Adipocyte (in vitro differentiated cells): Measurements from ENCODE around the gene CNIH3.
A peak's percentile ranks its signal among the peaks of the same experiment; 100 is the strongest.

Experiments used
- DNase-seq: peaks from one replicate; pipeline ENCODE4 v3.0.0-alpha.2; 2015; ENCODE audit warnings: low read depth
- H3K27me3 ChIP-seq: replicated peaks from 2 replicates; pipeline ENCODE4 v1.7.0; 2013; ENCODE audit warnings: mild to moderate bottlenecking, low read length, moderate library complexity; ENCODE audit not compliant: control insufficient read depth, insufficient read depth
- H3K36me3 ChIP-seq: 2 replicates; pipeline ENCODE4 v1.7.0; 2013; ENCODE audit warnings: low read length, mild to moderate bottlenecking, moderate library complexity; ENCODE audit not compliant: control insufficient read depth, insufficient read depth, severe bottlenecking
- H3K4me1 ChIP-seq: 2 replicates; pipeline ENCODE4 v1.7.0; 2013; ENCODE audit warnings: mild to moderate bottlenecking, low read length, moderate library complexity; ENCODE audit not compliant: control insufficient read depth, insufficient read depth
- H3K4me3 ChIP-seq: 2 replicates; pipeline ENCODE4 v1.7.0; 2013; ENCODE audit warnings: mild to moderate bottlenecking, low read length, moderate library complexity
- H3K9ac ChIP-seq: 2 replicates; pipeline ENCODE4 v1.7.0; 2013; ENCODE audit warnings: mild to moderate bottlenecking, low read length, moderate library complexity
- H3K9me3 ChIP-seq: 2 replicates; pipeline ENCODE4 v1.7.0; 2013; ENCODE audit warnings: mild to moderate bottlenecking, low read length, moderate library complexity; ENCODE audit not compliant: control insufficient read depth

Gene CNIH3

DNA sequence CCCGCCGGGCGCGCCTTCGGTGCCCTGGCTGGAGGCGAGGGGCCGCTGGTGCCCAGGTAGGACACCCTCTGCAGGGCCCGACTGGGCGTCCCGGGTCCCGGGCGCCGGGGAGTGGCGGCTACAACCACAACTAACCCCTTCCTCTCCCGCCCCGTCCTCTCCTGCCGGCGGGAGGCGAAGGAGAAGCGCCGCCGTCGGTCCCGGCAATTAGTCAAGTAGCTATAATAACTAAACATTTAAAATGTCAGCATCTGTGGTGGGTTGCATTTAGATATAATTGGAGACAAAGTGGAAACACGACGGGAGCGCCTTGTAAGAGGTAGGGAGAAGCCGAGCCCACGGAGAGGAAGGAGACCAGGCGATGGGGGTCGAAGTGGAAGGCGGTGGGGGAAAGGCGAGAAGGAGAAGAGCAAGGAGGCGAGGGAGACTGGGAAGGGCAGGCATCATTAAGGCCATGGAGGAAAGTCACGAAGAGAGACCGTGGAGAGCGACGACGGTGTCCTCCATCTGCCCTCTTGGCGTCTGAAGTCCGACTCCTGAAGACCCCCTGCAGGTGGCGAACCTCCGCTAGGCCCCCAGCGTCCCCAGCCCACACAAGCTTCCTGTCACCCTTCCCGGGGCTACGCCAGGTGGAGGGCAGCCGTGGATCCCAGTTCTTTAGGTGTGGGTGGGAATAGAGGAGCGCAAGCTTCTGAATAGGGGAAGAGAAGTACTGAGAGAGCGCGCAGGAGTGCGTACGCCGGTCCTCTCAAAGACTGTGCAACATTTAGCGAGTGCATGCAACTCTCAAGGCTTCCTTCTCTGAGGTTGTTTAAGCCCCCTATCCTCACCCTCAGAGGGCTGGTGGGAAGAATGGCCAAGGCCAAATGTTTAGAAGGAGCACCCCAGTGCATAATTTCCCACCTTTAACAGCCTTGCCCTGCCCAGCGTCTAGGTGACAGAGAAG, 1.6 kb downstream of the CNIH3 start:
- peaks cover 24% of the 10 kb centered on the region for H3K4me1 ChIP-seq
- peak overlapping the region; percentile 51 for H3K9ac ChIP-seq
- no peaks in the 10 kb centered on the region for H3K27me3 ChIP-seq
- no peak for DNase-seq
- H3K4me3 ChIP-seq, result peak overlapping the region; percentile 84
- H3K36me3 ChIP-seq, result no peaks in the 10 kb centered on the region
- no peaks in the 10 kb centered on the region for H3K9me3 ChIP-seq

DNA sequence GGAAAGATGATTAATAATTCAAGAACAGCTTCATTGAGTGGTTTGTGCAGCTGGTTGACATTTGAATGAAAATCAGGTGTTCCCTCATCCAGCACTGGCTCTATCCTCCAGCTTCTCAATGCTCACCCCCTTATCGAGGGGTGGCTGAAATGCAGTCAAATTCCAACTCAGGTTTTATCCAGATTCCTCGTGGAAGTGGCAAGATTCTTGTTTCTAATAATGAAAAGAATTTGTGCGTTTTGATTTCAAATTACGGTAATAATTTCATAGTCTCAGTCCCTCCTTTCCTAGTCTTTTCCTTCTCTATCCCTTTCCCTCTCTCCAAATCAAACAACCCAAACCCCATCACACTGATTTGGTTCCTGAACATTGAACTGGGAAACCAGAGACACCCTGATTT, 3.1 kb downstream of the CNIH3 start:
- H3K9ac ChIP-seq, result no peak overlapping the region
- peaks cover 24% of the 10 kb centered on the region for H3K4me1 ChIP-seq
- no peaks in the 10 kb centered on the region for H3K9me3 ChIP-seq
- H3K27me3 ChIP-seq, result no peaks in the 10 kb centered on the region
- no peak overlapping the region for H3K4me3 ChIP-seq
- no peak for DNase-seq
- no peaks in the 10 kb centered on the region for H3K36me3 ChIP-seq

DNA sequence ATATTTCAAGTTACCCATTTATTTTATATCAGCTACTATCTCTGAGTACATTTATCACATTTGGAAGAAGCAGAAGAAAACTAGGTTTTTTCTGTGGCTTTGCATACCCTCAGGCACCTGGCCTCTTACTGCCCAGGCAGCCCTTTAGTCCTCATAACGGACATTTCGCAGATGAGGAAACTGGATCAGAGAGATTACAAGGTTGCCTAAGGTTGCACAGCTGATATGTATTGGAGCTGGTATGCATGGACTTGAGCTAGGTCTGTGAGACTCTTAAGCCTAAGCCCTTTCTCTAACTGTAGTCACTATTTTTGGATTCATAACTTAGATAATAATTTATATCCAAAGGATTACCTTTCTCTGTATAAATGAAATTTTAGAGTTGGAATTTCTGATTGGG, 4.0 kb downstream of the CNIH3 start:
- no peaks in the 10 kb centered on the region for H3K27me3 ChIP-seq
- no peaks in the 10 kb centered on the region for H3K9me3 ChIP-seq
- H3K4me3 ChIP-seq, result no peak overlapping the region
- no peaks in the 10 kb centered on the region for H3K36me3 ChIP-seq
- peaks cover 24% of the 10 kb centered on the region for H3K4me1 ChIP-seq
- H3K9ac ChIP-seq, result no peak overlapping the region
- no peak for DNase-seq

DNA sequence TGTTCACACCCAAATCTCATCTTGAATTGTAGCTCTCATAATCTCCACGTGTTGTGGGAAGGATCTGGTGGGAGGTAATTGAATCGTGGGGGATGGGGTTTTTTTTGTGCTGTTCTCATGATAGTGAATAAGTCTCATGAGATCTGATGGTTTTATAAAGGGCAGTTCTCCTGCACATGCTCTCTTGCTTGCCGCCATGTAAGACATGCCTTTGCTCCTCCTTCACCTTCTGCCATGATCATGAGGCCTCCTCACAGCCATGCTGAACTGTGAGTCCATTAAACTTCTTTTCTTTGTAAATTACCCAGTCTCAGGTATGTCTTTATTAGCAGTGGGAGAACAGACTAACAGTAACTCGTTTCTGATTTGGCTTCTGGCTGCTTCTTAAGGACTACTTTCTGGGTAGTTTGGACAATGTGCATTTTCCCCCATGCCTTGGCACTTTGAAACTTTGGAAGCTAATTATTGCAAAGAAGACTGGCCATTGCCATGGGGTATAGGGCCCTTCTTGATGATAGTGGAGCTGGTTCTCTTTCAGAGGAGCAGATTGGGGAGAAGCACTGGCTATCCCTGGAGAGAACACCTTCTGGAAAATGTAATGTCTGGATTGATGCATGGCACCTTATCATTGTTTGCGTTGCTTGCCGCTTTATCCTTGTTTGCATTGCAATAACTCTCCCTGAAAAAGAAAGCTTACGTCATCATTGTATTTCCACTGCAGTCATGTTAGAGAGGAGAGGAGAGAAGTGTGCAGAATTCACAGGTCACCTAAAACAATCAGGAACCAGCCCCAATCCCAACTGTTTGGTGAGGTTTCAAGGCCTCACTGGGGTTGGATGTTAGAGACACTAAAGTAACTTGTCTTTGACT, 5.9 kb downstream of the CNIH3 start:
- no peak for DNase-seq
- no peak overlapping the region for H3K9ac ChIP-seq
- peaks cover 27% of the 10 kb centered on the region for H3K4me1 ChIP-seq
- no peaks in the 10 kb centered on the region for H3K27me3 ChIP-seq
- H3K9me3 ChIP-seq, result no peaks in the 10 kb centered on the region
- H3K36me3 ChIP-seq, result no peaks in the 10 kb centered on the region
- no peak overlapping the region for H3K4me3 ChIP-seq

DNA sequence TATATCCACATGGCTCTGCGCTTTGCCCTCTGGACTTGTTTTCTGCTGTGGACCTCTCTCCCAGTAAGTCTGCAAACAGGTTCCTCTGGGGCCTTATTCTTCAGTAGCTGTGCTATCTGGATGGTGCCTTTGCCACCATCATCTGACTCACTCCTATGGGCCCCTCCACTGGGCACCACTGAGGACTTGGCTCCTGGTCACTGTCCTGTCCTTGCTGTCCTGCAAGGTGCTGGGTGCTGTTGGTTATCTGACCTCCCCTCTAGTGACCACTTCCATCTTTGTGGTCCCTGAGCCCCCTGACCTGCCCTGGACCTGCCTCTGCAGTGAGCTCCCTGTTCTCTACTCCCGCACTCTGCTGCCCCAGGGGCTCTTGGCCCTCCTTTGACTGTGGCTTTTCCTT, 6.7 kb downstream of the CNIH3 start:
- no peaks in the 10 kb centered on the region for H3K36me3 ChIP-seq
- no peak overlapping the region for H3K4me3 ChIP-seq
- no peaks in the 10 kb centered on the region for H3K27me3 ChIP-seq
- DNase-seq, result no peak
- H3K9ac ChIP-seq, result no peak overlapping the region
- peaks cover 21% of the 10 kb centered on the region for H3K4me1 ChIP-seq
- no peaks in the 10 kb centered on the region for H3K9me3 ChIP-seq

DNA sequence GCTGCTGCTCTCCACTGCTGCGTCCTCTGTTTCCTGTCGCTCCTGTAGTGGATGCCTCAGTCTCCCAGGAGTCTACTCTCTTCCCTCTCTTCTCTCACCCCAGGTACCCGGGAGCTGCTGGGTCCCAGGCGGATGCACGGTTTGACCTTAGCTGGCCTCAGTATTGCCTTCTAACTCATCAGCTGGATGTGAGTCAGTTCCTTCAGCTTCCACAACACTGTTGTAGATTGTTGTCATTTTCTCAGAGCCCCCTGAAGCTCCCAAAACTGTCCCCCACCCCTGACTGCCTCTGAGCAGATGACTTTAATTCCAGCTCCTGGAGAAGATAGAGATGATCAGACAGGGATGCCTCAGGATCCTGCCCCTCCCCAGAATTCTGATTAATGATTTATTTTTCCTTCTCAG, 7.2 kb downstream of the CNIH3 start:
- H3K36me3 ChIP-seq, result no peaks in the 10 kb centered on the region
- H3K4me3 ChIP-seq, result no peak overlapping the region
- H3K4me1 ChIP-seq, result peaks cover 16% of the 10 kb centered on the region
- no peak for DNase-seq
- H3K9ac ChIP-seq, result no peak overlapping the region
- H3K27me3 ChIP-seq, result no peaks in the 10 kb centered on the region
- no peaks in the 10 kb centered on the region for H3K9me3 ChIP-seq

DNA sequence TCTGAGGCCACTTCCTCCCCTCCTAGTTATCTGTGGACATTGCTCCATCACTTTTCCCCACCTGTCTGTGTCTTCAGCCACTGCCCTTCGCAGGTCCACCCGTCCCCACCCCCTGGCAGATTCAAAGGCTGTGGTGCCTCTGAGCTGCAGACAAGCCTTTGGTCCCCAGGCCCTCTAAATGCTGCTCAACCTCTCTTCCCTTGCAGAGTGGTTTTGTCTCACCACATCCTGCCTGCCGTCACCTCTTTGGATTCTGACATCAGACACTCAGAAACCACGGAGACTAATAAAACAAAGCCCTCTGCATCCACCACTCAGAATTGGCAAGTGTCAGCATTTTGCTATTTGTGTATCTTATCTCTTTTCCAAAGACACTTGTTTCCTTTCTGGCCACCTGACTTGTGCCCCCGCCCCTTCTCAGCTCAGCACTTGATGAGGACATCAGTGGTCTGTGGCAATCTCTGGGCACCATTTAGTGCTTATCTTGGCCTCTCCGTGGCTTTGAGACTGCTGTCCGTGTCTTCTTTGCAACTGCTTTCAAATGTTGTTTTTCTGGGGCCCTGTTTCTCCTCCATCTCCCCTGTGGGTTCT, 7.7 kb downstream of the CNIH3 start:
- DNase-seq, result peak; percentile 22
- no peaks in the 10 kb centered on the region for H3K36me3 ChIP-seq
- no peaks in the 10 kb centered on the region for H3K9me3 ChIP-seq
- peaks cover 13% of the 10 kb centered on the region for H3K4me1 ChIP-seq
- H3K27me3 ChIP-seq, result no peaks in the 10 kb centered on the region
- no peak overlapping the region for H3K9ac ChIP-seq
- no peak overlapping the region for H3K4me3 ChIP-seq

DNA sequence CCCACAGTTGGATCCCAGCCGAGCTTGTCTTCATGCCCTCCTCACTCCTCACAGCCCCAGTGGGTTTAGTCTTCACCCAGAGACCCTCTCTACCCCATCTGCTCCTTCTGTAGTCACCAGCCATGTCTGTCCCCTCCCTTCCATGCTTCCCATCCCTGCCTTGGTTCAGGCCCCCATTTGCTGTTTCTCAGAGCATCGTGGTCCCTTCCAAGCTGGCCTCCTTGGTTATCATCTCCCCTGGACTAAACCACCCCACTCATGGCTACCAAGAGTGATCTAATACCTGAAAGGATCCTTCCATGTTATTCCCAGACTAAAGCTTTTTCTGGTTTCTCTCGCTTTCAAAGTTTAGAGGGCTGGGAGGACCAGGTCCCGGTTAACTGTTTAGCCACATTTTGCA, 8.3 kb downstream of the CNIH3 start:
- Histone ChIP-seq H3K36me3 (no peaks in the 10 kb centered on the region), H3K27me3 (no peaks in the 10 kb centered on the region), H3K4me3 (no peak overlapping the region), H3K4me1 (peaks cover 13% of the 10 kb centered on the region), H3K9ac (no peak overlapping the region), H3K9me3 (no peaks in the 10 kb centered on the region)
- DNase-seq, result no peak

DNA sequence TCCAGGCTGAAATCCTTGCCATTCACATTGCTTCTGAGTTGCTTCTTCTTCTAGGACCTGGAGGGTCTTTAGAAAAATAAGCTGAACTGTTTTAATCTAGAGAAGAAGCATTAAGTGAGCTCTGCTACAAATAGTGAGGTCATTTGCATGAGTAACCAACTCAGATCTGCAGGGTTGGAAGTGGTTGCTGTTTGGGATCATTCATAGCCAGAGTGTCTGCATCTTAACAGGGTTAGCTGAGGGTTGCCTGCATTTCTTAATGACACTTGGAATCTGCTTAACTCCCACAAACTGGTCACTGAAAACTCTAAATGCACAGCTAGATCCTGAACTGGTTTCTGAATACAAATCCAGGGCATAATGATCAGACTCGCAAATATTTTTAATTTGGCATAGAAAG, 9.9 kb downstream of the CNIH3 start:
- H3K4me3 ChIP-seq, result no peak overlapping the region
- no peaks in the 10 kb centered on the region for H3K27me3 ChIP-seq
- peaks cover 13% of the 10 kb centered on the region for H3K4me1 ChIP-seq
- peak; percentile 35 for DNase-seq
- no peaks in the 10 kb centered on the region for H3K9me3 ChIP-seq
- H3K9ac ChIP-seq, result no peak overlapping the region
- no peaks in the 10 kb centered on the region for H3K36me3 ChIP-seq

DNA sequence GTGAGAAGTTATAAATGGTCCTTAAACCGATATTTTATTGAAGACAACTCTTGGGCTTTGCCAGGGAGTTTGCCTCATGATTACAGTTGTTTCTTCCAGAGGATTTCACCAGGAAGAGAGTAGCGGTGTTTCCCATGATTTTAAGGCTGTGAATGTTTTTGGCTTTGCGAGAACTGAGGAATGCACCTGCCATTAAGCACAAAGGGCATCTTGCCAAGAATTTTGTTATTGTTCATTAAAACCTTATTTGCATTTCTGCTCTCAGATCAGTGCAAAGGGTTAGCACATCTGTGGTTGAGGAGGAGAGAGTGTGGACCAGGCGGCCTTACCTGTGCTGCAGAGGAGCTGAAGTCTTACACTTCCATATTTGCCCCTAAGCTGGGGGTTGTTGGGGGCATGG, 13.8 kb downstream of the CNIH3 start:
- H3K4me1 ChIP-seq, result peaks cover 28% of the 10 kb centered on the region
- no peaks in the 10 kb centered on the region for H3K9me3 ChIP-seq
- H3K9ac ChIP-seq, result no peak overlapping the region
- H3K36me3 ChIP-seq, result no peaks in the 10 kb centered on the region
- no peak for DNase-seq
- no peak overlapping the region for H3K4me3 ChIP-seq
- no peaks in the 10 kb centered on the region for H3K27me3 ChIP-seq

DNA sequence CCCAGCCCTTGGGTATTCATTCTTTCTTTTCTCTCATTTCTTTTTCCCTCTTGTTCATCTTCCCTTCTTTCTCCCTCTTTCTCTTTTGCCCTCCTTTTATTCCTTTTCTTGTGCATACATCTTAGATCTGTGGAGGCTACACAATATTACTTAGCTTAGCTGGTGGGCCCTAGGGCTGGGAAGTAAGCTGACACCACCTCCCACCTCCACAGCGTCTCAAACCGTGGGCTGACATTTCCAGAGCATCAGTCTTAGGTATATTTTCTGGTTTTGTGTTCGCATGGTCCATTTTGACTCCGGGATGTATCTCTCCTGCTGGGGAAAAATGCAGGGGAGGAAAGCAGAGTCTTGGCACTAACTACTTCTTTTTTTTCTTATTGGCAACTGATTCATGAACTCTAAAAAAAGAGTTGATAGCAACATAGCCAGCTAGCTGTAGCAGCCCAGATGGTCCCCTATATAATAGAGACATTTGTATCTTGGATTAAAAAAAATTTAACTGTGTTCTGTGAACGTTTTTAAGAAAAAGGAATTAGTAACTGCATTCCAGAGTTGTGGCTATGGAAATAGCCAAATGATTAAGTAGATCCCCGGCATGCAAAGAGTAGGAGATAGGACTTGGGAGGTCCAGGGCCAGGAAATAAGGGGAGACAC, 15.5 kb downstream of the CNIH3 start:
- DNase-seq, result no peak
- H3K4me3 ChIP-seq, result no peak overlapping the region
- no peak overlapping the region for H3K9ac ChIP-seq
- H3K4me1 ChIP-seq, result peaks cover 27% of the 10 kb centered on the region
- H3K9me3 ChIP-seq, result no peaks in the 10 kb centered on the region
- H3K36me3 ChIP-seq, result no peaks in the 10 kb centered on the region
- no peaks in the 10 kb centered on the region for H3K27me3 ChIP-seq
